Astrocyte (in vitro differentiated cells and primary cell): Measurements from ENCODE around the gene SLC25A21.

ENCODE experiments used
- CTCF ChIP-seq: IDR thresholded peaks from 2 replicates; pipeline ENCODE4 v1.5.1; 2011; ENCODE audit warnings: low read depth, mild to moderate bottlenecking, inconsistent platforms, low read length, moderate library complexity; ENCODE audit not compliant: insufficient read depth
- EZH2 ChIP-seq: IDR thresholded peaks from 2 replicates; pipeline ENCODE4 v1.6.1; 2012; ENCODE audit warnings: mild to moderate bottlenecking, low read length, inconsistent platforms; ENCODE audit not compliant: insufficient read depth

GRCh38 chr14:37027188-37027824, 145.1 kb downstream of the SLC25A21 start:
- TF ChIP-seq EZH2 (no peak), CTCF (no peak)
